Smooth muscle cell of trachea (primary cell): Measurements from ENCODE around the gene EFCAB3. TPM values are rescaled to one million over a fixed set of nuclear protein-coding genes. Genes with fewer than 3 reads are reported as not detected.

Experiments
- total RNA-seq: library from RNA; depleted of rRNA; stranded (reverse); fragments of >200 nt; gene quantifications from 2 replicates; pipeline ENCODE4 v1.2.1, GENCODE V29; 2014

The EFCAB3 gene
- not detected in 2 replicates for total RNA-seq

GRCh38 chr17:62380253-62380652 is at the start of gene EFCAB3:
Gene EFCAB3, plus strand, starts transcription at chr17:62380553. Its CDS starts 2,427 bp downstream, at chr17:62382980.

GRCh38 chr17:62423647-62424461 is 43.5 kb downstream of the EFCAB3 start, which contains the start of gene METTL2A:
Gene METTL2A, plus strand, starts transcription at chr17:62423897. Its CDS starts 6 bp downstream, at chr17:62423903.

Other genes starting within 250 kb of the EFCAB3 start
- 16.7 and 24.4 TPM in 2 replicates for gene METTL2A, start 43.3 kb downstream of the EFCAB3 start, total RNA-seq
- 56.9 and 70.5 TPM in 2 replicates for gene TLK2, start 98.3 kb downstream of the EFCAB3 start, total RNA-seq
- gene MRC2, start 247.1 kb downstream of the EFCAB3 start, total RNA-seq = 311 and 587 TPM in 2 replicates